ENCODE measurements around the gene STK38L.

The STK38L gene

DNA sequence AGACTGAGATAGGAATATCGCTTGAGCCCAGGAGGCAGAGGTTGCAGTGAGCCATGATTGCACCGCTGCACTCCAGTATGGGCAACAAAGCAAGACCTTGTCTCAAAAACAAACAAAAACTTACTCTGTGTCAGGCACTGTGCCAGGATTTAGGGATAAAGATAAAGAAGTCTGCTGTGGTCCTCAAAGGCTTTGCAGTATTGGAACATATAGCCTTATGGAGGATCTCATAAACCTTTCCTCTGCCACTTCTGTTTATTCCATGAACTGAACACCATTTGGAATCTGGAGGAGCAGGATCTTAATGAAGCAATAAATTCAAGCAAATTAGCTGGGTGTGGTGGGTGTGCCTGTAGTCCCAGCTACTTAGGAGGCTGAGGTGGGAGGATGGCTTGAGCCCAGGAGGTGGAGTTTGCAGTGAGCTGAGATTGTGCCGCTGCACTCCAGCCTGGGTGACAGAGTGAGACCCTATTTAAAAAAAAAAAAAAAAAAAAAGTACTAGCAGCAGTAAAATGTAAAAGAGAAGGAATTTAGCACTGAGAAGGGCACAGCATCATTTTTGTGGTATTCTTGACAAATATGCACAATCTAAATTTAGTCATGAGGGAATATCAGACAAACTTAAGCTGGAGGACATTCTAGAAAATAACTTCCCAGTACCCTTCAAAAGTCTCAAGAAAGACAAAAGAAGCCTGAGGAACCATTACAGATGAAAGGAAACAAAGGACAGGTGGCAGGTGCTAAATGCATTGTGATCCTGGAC is 115.7 kb downstream of the STK38L start:
- DNase-seq = no peak

DNA sequence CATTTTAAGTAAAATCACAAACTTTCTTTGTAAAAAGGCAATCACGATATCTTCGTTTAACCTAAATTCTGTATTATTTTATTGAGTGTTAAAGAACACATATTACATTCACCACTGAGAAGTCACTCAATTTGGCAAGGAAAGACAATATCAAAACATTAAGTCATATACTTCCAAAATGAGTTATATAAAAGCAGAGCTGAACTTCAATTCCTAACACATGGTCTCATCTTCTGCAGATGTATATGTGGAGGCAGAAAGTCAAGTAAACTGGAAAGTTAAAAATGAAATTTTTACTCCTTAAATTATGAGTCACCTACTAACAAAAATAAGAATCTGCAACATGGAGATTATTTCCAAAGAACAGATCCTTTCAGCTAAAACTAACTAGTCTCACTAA is 117.3 kb downstream of the STK38L start:
- DNase-seq = no peak

DNA sequence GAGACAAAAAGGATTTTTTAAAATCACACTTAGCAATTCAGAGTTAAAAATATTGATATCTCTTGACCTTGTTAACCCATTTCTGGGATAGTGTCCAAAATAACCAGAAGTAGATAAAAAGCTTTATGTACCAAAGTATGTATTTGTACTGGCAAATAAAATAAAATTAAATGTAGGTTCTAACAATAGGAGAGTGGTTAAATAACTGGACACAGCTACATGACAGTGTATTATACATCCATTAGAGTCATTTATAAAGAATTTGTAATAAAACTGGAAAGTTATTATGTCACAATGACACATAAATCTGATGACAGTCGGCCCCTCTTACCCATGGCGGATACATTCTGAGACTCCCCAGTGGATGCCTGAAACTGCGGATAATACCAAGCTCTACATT is 122.5 kb downstream of the STK38L start:
- DNase-seq = no peak

DNA sequence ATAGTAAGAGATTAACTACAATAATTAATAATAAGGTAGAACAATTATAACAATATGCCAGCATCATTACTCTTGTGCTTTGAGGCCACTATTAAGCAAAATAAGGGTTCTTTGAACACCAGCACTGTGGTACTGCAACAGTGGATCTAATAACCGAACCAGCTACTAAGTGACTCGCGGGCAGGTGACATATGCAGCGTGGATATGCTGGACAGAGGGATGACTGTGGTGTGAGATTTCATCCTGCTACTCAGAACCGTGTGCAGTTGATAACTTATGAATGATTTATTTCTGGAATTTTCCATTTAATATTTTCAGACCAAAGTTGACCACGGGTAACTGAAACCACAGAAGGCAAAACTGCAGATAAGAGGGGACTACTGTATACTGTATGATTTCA is 123.0 kb downstream of the STK38L start:
- DNase-seq = peak; percentile 19

All from hematopoietic multipotent progenitor cell treated with erythropoietin and hydrocortisone succinate and interleukin-3 and kit ligand, for 6 days (in vitro differentiated cells).